ENCODE results near the gene HINT2. TPM values are rescaled to one million over a fixed set of nuclear protein-coding genes. Genes with fewer than 3 reads are reported as not detected.

HINT2 gene
- total RNA-seq, 3 donors from 2014 or later, result 25.0 to 55.7 (median 32.1) TPM

DNA sequence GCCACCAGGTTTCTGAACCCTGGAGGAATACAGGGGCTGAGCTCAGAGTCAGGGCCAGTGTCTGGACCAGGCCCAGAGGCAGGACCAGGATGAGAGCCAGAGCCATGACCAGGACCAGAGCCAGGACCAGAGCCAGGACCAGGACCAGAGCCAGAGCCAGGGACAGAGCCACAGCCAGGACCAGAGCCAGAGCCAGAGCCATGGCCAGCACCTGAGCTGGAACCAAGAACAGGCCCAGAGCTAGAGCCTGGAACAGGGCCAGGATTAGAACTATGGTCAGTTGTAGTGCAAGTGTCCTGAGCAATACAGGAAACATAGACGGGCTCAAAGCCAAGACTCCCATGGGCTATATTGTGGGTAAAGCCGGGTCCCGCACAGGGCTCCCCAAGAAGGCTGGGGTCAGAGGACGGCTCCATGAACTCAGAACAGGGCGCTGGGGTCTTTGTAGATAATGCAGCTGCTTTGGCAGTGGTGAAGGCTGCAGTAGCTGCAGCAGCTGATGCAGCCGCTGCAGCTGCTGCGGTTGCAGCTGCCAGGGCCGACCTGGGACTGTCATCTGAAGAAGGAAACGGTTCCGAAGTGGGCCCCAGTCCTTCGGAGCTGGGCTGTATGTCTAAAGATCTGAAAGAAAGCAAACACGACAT lies 3.3 kb downstream of the HINT2 start:
- intact Hi-C loops (cut with DNase I; ENCODE audit: low total_unique reads), result no loop called here
- H3K9me3 ChIP-seq, result no peaks in the 10 kb centered on the region
- peak overlapping the region; percentile 75 to 83 for H3K27ac ChIP-seq
- TF ChIP-seq POLR2A (IDR thresholded peaks at IDR 0.05) (no peak), POLR2AphosphoS5 (IDR thresholded peaks at IDR 0.05) (no peak)
- TF ChIP-seq, protein P1, sequence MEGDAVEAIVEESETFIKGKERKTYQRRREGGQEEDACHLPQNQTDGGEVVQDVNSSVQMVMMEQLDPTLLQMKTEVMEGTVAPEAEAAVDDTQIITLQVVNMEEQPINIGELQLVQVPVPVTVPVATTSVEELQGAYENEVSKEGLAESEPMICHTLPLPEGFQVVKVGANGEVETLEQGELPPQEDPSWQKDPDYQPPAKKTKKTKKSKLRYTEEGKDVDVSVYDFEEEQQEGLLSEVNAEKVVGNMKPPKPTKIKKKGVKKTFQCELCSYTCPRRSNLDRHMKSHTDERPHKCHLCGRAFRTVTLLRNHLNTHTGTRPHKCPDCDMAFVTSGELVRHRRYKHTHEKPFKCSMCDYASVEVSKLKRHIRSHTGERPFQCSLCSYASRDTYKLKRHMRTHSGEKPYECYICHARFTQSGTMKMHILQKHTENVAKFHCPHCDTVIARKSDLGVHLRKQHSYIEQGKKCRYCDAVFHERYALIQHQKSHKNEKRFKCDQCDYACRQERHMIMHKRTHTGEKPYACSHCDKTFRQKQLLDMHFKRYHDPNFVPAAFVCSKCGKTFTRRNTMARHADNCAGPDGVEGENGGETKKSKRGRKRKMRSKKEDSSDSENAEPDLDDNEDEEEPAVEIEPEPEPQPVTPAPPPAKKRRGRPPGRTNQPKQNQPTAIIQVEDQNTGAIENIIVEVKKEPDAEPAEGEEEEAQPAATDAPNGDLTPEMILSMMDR (IDR thresholded peaks at IDR 0.05), result no peak
- no peaks in the 10 kb centered on the region for H3K36me3 ChIP-seq
- peak in 1 of 2 donors; percentile 54 for DNase-seq (ENCODE audit: low spot score in 2 of 2)
- H3K4me1 ChIP-seq, result peaks cover 7% of the 10 kb centered on the region in 2 donors
- peak overlapping the region; percentile 49 to 65 (median 53) for H3K4me3 ChIP-seq
- H3K27me3 ChIP-seq, result no peaks in the 10 kb centered on the region

DNA sequence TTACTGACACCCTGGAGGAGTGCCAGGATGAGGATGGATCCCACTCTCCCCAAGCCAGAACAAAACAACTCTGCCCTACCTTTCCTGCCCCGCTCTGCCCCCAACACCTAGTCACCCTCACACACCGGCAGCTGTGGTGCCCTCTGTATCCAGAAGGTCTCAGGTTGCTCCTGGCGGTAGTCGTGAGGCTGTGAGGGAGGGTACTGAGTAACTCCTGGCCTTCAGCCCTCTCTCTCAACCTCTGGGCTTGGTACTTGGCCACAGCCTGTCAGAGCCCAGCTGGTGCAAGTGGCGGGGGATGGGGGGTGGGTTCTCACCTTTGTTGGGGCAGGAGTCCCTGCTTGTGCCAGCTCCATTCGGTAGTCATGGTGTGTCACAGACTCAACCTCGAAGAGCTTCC lies 4.7 kb downstream of the HINT2 start:
- H3K27ac ChIP-seq, result no peak overlapping the region
- H3K36me3 ChIP-seq, result no peaks in the 10 kb centered on the region
- no peaks in the 10 kb centered on the region for H3K27me3 ChIP-seq
- H3K4me1 ChIP-seq, result peaks cover 7% of the 10 kb centered on the region in 2 donors
- DNase-seq (ENCODE audit: low spot score in 2 of 2), result no peak
- intact Hi-C loops (cut with DNase I; ENCODE audit: low total_unique reads), result no loop called here
- no peak overlapping the region for H3K4me3 ChIP-seq
- TF ChIP-seq POLR2AphosphoS5 (IDR thresholded peaks at IDR 0.05) (no peak), POLR2A (IDR thresholded peaks at IDR 0.05) (no peak)
- TF ChIP-seq, protein P1 (IDR thresholded peaks at IDR 0.05), result no peak
- no peaks in the 10 kb centered on the region for H3K9me3 ChIP-seq

DNA sequence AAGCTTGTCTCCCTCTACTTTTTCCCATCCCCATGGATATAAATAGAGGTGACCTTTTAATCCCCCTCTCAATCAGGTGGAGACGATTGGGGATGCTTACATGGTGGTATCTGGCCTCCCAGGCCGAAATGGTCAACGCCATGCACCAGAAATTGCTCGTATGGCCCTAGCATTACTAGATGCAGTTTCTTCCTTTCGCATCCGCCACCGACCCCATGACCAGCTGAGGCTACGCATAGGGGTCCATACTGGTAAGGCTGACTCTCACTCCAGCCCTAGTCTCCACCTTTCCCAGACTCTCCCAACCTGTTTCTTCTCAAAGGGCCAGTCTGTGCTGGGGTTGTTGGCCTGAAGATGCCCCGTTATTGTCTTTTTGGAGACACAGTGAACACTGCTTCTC lies 6.4 kb downstream of the HINT2 start:
- DNase-seq (ENCODE audit: low spot score in 2 of 2), result no peak
- TF ChIP-seq POLR2AphosphoS5 (IDR thresholded peaks at IDR 0.05), result no peak
- TF ChIP-seq, protein P1 (IDR thresholded peaks at IDR 0.05), result no peak
- TF ChIP-seq POLR2A (IDR thresholded peaks at IDR 0.05), result no peak
- intact Hi-C loops (cut with DNase I; ENCODE audit: low total_unique reads), result no loop called here
- H3K27me3 ChIP-seq, result no peaks in the 10 kb centered on the region
- H3K4me1 ChIP-seq, result no peaks in the 10 kb centered on the region
- no peak overlapping the region for H3K4me3 ChIP-seq
- H3K27ac ChIP-seq, result no peak overlapping the region
- no peaks in the 10 kb centered on the region for H3K36me3 ChIP-seq
- H3K9me3 ChIP-seq, result no peaks in the 10 kb centered on the region

DNA sequence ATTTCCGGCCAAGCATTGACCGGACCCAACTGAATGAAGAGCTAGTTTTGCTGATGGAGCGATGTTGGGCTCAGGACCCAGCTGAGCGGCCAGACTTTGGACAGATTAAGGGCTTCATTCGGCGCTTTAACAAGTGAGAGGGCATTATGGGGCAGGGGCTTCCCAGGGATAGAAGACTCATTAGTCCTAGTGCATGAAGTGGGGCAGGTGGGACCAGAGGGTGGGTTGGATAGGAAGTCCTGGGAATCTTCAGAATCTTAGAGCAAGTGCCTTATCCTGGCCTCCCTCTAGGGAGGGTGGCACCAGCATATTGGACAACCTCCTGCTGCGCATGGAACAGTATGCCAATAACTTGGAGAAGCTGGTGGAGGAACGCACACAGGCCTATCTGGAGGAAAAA lies 8.7 kb downstream of the HINT2 start:
- Histone ChIP-seq H3K9me3 (no peaks in the 10 kb centered on the region), H3K27ac (no peak overlapping the region), H3K27me3 (no peaks in the 10 kb centered on the region), H3K4me3 (no peak overlapping the region), H3K36me3 (no peaks in the 10 kb centered on the region), H3K4me1 (no peaks in the 10 kb centered on the region)
- TF ChIP-seq POLR2AphosphoS5 (IDR thresholded peaks at IDR 0.05) (no peak), POLR2A (IDR thresholded peaks at IDR 0.05) (no peak)
- TF ChIP-seq, protein P1 (IDR thresholded peaks at IDR 0.05), result no peak
- intact Hi-C loops (cut with DNase I; ENCODE audit: low total_unique reads), result no loop called here
- DNase-seq (ENCODE audit: low spot score in 2 of 2), result no peak

DNA sequence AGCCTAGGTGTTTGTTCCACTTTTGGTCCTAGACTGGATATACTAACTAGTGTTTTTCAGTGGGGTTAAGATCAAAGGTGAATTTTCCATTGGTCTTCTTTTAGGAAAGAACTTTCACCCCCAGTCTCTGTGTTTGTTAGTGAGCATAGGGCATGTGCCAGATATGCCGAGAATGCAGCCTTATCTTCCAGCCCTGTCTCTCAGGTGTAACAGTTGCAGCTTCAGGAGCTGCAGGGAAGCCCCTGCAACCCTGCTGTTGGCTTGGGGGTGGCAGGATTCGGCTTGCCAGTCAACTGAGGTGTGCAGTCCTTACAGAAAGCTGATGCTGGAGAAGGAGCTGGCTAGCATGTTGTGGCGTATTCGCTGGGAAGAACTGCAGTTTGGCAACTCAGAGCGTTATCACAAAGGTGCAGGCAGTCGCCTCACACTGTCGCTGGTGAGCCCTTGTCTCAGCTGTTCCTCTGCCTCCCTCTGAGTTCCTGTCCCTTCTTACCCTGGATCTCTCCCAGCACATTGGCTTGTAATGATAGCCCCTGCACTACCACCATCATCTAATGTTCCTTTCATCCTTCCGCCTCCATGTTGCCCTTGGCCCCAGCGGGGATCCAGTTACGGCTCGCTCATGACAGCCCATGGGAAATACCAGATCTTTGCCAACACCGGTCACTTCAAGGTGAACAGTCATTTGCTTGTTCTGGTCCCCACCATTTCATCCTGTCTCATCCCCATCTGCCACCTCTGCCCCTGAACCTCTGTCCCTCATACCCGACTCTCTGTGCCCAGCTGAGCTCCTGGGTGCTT lies 13.3 kb downstream of the HINT2 start:
- H3K27me3 ChIP-seq, result no peaks in the 10 kb centered on the region
- H3K4me1 ChIP-seq, result no peaks in the 10 kb centered on the region
- TF ChIP-seq, protein P1 (IDR thresholded peaks at IDR 0.05), result no peak
- TF ChIP-seq POLR2AphosphoS5 (IDR thresholded peaks at IDR 0.05), result no peak
- TF ChIP-seq POLR2A (IDR thresholded peaks at IDR 0.05), result no peak
- H3K9me3 ChIP-seq, result no peaks in the 10 kb centered on the region
- DNase-seq (ENCODE audit: low spot score in 2 of 2), result no peak
- H3K27ac ChIP-seq, result no peak overlapping the region
- H3K36me3 ChIP-seq, result no peaks in the 10 kb centered on the region
- intact Hi-C loops (cut with DNase I; ENCODE audit: low total_unique reads), result no loop called here
- H3K4me3 ChIP-seq, result no peak overlapping the region
